Calu3 (cell line): ENCODE measurements around the gene SNX19. TPM values are rescaled to one million over a fixed set of nuclear protein-coding genes. Genes with fewer than 3 reads are reported as not detected.

Source experiments
- BruUV-seq: library from RNA; stranded (reverse); fragments of 400-500 nt; replicated peaks from 2 replicates; lab custom pipeline; 2021; lab: Mats Ljungman, UMichigan
- CTCF ChIA-PET: fragments of 300-600 bp; sonication (Branson Sonifier 250); formaldehyde crosslinking; loops from one replicate; lab custom pipeline; 2022; ENCODE audit warnings: antibody characterized with exemption; lab: Charles Lee
- DNase-seq: peaks from one replicate; pipeline ENCODE4 v3.0.0; 2022
- H3K27ac Mint-ChIP-seq: one replicate; pipeline ENCODE4 v1.8.0; 2022; ENCODE audit warnings: mixed read lengths; ENCODE audit not compliant: unreplicated experiment
- H3K27me3 Mint-ChIP-seq: one replicate; pipeline ENCODE4 v1.8.0; 2022; ENCODE audit warnings: mixed read lengths; ENCODE audit not compliant: unreplicated experiment
- H3K36me3 Mint-ChIP-seq: one replicate; pipeline ENCODE4 v1.8.0; 2022; ENCODE audit warnings: mild to moderate bottlenecking, moderate library complexity, mixed read lengths; ENCODE audit not compliant: insufficient read depth, unreplicated experiment
- H3K4me1 Mint-ChIP-seq: one replicate; pipeline ENCODE4 v1.8.0; 2022; ENCODE audit warnings: mild to moderate bottlenecking, low read depth, mixed read lengths; ENCODE audit not compliant: unreplicated experiment
- H3K4me3 Mint-ChIP-seq: one replicate; pipeline ENCODE4 v1.8.0; 2022; ENCODE audit warnings: mild to moderate bottlenecking, low read depth, moderate library complexity, mixed read lengths; ENCODE audit not compliant: unreplicated experiment
- H3K9me3 Mint-ChIP-seq: one replicate; pipeline ENCODE4 v1.8.0; 2022; ENCODE audit warnings: low read depth, mixed read lengths; ENCODE audit not compliant: unreplicated experiment
- intact Hi-C: fragments of 100-400 bp; cut with micrococcal nuclease; formaldehyde crosslinking; loops from one replicate; pipeline ENCODE4 v1.10.0; 2022; ENCODE audit not compliant: unreplicated experiment
- total RNA-seq: library from RNA; stranded (reverse); gene quantifications from 2 replicates; pipeline ENCODE4 v1.2.3, GENCODE V29; 2022
- TF ChIP-seq, protein P1 (sequence below): fragments of 200-600 bp; IDR thresholded peaks from one replicate; pipeline ENCODE4 v1.8.0; 2022; ENCODE audit warnings: antibody characterized with exemption; ENCODE audit not compliant: unreplicated experiment

The SNX19 gene
- total RNA-seq, 1 experiment from 2014 or later: 39.8 TPM

DNA sequence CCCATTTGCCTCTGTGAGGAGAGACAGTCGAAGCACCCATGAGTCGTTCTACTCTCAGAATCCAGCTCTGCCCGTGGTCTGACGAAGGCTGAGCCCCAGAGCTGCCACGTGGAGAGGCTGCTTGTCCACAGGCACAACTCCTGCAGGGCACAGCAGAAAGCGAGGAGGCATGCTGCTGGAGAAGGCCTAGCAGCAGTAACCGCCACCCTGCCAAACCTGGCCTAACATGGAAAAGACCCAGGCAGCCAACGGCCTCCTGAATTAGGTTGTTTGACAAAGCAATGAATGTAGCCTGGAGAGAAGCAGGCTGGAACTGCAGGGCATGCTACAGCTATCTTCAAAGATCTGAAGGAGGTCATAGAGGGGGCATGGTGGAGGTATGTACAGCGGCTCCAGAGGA, 89.7 kb downstream of the SNX19 start:
- Mint-ChIP-seq H3K27ac (no peak overlapping the region), H3K4me3 (no peak overlapping the region), H3K36me3 (no peaks in the 10 kb centered on the region), H3K4me1 (no peaks in the 10 kb centered on the region), H3K9me3 (no peaks in the 10 kb centered on the region), H3K27me3 (no peaks in the 10 kb centered on the region)
- TF ChIP-seq, protein P1, sequence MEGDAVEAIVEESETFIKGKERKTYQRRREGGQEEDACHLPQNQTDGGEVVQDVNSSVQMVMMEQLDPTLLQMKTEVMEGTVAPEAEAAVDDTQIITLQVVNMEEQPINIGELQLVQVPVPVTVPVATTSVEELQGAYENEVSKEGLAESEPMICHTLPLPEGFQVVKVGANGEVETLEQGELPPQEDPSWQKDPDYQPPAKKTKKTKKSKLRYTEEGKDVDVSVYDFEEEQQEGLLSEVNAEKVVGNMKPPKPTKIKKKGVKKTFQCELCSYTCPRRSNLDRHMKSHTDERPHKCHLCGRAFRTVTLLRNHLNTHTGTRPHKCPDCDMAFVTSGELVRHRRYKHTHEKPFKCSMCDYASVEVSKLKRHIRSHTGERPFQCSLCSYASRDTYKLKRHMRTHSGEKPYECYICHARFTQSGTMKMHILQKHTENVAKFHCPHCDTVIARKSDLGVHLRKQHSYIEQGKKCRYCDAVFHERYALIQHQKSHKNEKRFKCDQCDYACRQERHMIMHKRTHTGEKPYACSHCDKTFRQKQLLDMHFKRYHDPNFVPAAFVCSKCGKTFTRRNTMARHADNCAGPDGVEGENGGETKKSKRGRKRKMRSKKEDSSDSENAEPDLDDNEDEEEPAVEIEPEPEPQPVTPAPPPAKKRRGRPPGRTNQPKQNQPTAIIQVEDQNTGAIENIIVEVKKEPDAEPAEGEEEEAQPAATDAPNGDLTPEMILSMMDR: no peak
- no peak for DNase-seq
- intact Hi-C loops: loop anchor here (5.0 kb wide), 1 partner anchor 244 kb away; no protein-coding TSS in a partner anchor
- CTCF ChIA-PET: interaction anchor here (0.6 to 1.1 kb wide), 4 partner anchors 9 to 394 kb away, joined by 3 to 35 read pairs (median 3); no protein-coding TSS in a partner anchor
- no TSS peak for BruUV-seq

DNA sequence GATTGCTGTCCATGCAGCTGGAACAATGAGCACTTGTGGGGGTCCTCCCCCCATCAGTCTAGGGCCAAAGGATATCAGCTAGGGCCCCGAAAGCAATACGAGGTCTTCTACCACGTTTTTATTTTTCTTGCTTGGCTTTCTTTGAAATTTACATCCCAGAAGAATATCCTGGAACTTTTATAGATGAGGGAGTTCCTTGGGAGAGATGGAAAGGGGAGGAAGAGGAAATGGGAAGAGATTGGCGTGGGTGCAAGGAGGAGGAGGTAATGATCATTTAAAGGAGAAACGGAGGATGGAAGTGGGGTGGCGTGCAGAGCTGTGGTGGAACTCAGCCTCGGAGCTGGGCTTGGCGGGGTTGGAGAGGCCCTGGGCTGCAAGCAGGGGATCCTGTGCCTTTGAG, 90.3 kb downstream of the SNX19 start:
- no peaks in the 10 kb centered on the region for H3K27me3 Mint-ChIP-seq
- no peak overlapping the region for H3K27ac Mint-ChIP-seq
- intact Hi-C loops: loop anchor here (5.0 kb wide), 1 partner anchor 244 kb away; no protein-coding TSS in a partner anchor
- no peak overlapping the region for H3K4me3 Mint-ChIP-seq
- H3K9me3 Mint-ChIP-seq: no peaks in the 10 kb centered on the region
- CTCF ChIA-PET: interaction anchor here (1.1 kb wide), 1 partner anchor 9 kb away, joined by 3 read pairs; no protein-coding TSS in a partner anchor
- H3K36me3 Mint-ChIP-seq: no peaks in the 10 kb centered on the region
- DNase-seq: no peak
- TF ChIP-seq, protein P1: no peak
- H3K4me1 Mint-ChIP-seq: no peaks in the 10 kb centered on the region
- no TSS peak for BruUV-seq

DNA sequence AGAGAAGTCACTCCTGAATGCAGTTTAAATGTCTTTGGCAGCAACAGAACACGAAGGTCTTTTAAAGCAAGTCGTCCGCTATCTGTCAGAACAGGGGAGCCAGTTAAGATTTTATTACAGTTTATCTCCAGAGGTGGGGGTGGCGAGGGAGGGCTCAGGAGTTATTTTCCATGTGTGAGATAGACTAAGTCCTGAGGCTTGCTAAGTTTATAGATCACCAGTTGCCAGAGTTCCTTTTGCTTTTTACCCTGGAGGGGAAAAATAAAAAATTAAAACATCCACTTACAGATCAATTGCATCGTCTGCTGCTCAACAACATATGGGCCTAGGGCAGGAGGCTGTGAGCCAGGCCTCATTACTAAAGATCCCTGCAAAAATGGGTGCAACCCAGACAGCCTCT, 90.7 kb downstream of the SNX19 start:
- intact Hi-C loops: loop anchor here (5.0 kb wide), 1 partner anchor 243 kb away; no protein-coding TSS in a partner anchor
- Mint-ChIP-seq H3K9me3 (no peaks in the 10 kb centered on the region), H3K4me1 (no peaks in the 10 kb centered on the region)

More for the DNA sequence above, 90.7 kb downstream of the SNX19 start:
- CTCF ChIA-PET: interaction anchor here (1.1 kb wide), 1 partner anchor 8 kb away, joined by 3 read pairs; no protein-coding TSS in a partner anchor
- DNase-seq: no peak
- H3K4me3 Mint-ChIP-seq: no peak overlapping the region
- BruUV-seq: no TSS peak
- H3K36me3 Mint-ChIP-seq: no peaks in the 10 kb centered on the region
- H3K27ac Mint-ChIP-seq: no peak overlapping the region
- H3K27me3 Mint-ChIP-seq: no peaks in the 10 kb centered on the region
- TF ChIP-seq, protein P1: no peak
